HG02938 (cell line): ENCODE results near the gene TMEM229A.
A peak's percentile ranks its signal among the peaks of the same experiment; 100 is the strongest.
"Not testable (repeated sequence)": the region's sequence is repeated elsewhere in the genome, so short reads cannot be mapped to it uniquely, and the experiment has no call there.

Source experiments
- ATAC-seq: cut with Tn5 transposase; IDR thresholded peaks from one replicate; pipeline ENCODE4 v1.9.1; 2021; ENCODE audit warnings: mild to moderate bottlenecking, moderate library complexity; ENCODE audit not compliant: unreplicated experiment

TMEM229A gene

DNA sequence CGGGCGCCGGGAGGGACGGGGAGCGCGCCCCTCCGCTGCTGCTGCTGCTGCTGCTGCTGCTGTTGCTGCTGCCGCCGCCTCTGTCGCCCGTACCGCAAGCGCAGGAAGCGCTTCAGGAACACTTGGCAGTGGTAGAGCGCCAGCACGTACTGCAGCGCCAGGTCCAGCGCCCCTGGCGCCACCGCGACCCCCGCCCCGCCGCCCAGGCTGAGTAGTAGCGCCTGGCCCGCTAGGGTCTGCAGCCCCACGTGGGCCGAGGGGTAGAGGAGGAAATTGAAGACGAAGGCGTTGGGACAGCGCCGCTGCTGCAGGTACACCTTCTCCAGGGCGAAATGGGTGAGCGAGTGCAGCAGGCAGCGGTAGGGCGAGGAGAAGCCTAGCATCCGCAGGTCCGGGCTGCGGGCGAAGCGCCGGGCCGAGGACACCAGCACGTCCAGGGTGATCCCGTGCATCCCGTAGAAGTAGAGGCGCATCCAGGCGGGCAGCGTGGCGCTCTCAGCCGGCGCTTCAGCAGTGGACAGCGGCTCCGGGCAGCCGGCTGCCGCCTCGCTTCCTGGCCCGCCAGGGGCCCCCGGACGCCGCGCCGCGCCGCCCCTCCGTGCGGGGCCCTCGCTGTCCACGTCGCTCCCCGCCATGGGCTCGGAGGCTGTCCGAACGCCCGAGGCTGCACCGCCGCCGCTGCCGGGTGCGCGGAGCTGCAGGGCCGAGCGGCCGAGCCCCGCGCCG lies at the start of gene TMEM229A:
Gene TMEM229A (minus strand): TSS at position 699 of the 726 bp plus-strand sequence. CDS start 64 bp downstream, at position 635.
- peak; percentile 46 for ATAC-seq

DNA sequence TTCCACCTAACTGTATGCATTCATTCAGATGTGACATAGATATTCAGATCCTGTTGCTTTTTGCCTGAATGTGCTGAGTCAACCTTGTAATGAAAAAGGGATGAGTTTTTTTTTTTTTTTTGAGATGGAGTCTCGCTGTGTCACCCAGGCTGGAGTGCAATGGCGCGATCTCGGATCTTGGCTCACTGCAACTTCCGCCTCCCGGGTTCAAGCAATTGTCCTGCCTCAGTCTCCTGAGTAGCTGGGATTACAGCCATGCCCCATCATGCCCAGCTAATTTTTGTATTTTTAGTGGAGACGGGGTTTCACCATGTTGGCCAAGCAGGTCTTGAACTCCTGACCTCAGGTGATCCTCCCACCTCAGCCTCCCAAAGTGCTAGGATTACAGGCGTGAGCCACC lies 49.4 kb upstream of the TMEM229A start:
- not testable (repeated sequence) for ATAC-seq

DNA sequence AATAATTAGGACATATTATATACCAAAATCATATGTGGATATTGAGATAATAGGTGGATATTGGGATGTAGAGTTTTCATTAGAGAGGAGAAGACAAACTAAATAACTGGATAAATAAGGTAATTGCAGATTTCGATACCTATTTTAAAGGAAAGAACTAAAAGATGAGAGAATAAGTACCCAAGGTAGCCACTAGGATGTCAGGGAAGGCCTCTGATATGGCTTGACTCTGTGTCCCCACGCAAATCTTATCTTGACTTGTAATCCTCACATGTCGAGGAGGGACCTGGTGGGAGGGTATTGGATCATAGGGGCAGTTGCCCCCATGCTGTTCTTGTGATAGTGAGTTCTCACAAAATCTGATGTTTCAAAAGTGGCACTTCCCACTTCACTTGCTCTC lies 44.7 kb upstream of the TMEM229A start:
- no peak for ATAC-seq

DNA sequence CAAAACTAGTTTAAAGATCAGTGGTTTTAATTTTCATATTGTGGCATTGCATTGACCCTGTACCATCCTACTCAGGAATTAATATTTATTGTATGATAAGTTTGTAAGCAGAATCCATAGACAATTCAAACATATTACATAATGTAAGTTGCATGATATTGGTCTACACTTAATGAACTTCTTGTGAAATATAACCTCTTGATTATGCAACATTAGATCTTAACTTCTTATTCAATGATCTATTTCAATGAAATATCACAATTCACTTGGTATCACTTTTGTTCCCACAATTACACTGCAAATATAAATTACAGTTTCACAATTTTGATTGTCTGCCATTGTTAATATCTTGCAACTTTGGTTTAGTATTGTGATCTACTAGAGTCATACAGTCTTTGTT lies 44.0 kb upstream of the TMEM229A start:
- no peak for ATAC-seq

DNA sequence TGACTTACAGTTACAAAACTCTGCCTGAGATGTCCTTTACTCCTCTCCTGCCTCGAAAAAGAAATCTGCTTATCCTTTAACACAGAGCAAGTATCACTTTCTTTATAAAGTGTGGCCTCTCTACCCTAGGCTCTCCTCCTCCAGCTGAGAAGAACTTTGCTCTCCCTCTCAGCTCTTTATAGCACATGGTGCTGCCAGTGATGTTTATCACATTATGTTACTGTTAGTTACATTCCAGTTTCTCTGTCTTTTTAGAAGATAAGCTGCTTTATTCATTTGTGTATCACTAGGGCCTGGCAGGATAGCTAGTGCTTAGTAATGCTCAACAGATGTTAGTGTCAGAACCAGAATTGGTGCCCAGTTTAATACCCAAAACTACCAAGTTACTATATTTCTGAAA lies 41.1 kb upstream of the TMEM229A start:
- ATAC-seq: no peak

- no peak for ATAC-seq
Observed at GRCh38 chr7:124073310-124073645, 40.4 kb upstream of the TMEM229A start.

DNA sequence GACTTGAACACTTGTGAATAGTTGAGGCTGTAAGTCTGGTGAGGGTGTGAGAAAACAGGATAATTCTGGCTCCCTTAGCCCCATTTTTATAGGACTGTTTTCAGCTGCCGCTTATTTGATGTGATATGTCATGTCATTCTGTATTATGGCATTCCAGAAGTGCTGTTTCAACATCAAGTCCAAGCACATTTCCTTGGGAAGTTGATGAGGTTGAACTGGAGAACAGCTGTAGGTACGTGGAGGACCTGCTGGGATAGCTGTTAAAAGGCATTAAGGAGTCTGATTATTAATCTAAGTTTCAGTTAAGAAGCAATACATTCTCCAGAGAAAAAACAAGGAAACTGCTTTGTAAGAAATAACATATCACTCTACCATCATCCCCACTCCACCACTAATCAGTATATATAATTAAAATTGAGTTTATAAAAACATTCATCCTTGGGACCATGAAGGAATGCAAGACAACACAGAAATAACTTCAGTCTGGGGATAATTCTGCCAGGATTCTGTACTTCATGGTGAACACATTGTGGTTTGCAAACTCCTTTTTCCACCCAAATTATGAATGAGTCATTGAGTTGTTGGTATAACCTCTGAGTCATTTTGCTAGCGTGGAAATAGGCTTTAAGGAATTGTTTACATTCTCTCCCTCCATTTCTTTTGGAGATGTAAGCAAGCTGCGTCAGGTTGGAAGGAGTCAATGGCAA lies 39.9 kb upstream of the TMEM229A start:
- ATAC-seq: no peak

- no peak for ATAC-seq
Observed at GRCh38 chr7:124071843-124072242, 39.0 kb upstream of the TMEM229A start.

- no peak for ATAC-seq
Observed at GRCh38 chr7:124062171-124062570, 29.3 kb upstream of the TMEM229A start.

DNA sequence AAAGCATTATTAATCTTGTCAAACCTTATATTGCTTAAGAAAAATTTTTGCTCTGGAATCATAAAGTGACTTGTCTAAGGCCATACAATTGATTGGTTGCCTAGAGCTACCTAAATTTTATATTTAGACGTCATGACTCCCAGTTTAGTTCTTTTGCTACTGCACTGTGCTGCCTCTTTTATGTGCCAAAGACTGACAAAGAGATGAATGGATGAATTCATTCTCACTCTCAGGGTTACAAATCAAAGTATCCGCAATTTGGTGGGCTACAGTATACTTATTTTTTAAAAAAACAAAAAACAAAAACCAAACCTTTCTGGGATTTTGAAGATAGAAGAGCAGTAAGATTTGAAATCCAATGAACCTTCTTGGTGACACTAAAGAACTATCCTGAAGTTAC lies 27.7 kb upstream of the TMEM229A start:
- no peak for ATAC-seq

- ATAC-seq: peak; percentile 100
Observed at GRCh38 chr7:124059375-124059774, 26.5 kb upstream of the TMEM229A start.

- no peak for ATAC-seq
Observed at GRCh38 chr7:124058515-124058914, 25.6 kb upstream of the TMEM229A start.

GRCh38 chr7:124057872-124058271 lies 25.0 kb upstream of the TMEM229A start:
- no peak for ATAC-seq

GRCh38 chr7:124056234-124056633 lies 23.4 kb upstream of the TMEM229A start:
- ATAC-seq: no peak

DNA sequence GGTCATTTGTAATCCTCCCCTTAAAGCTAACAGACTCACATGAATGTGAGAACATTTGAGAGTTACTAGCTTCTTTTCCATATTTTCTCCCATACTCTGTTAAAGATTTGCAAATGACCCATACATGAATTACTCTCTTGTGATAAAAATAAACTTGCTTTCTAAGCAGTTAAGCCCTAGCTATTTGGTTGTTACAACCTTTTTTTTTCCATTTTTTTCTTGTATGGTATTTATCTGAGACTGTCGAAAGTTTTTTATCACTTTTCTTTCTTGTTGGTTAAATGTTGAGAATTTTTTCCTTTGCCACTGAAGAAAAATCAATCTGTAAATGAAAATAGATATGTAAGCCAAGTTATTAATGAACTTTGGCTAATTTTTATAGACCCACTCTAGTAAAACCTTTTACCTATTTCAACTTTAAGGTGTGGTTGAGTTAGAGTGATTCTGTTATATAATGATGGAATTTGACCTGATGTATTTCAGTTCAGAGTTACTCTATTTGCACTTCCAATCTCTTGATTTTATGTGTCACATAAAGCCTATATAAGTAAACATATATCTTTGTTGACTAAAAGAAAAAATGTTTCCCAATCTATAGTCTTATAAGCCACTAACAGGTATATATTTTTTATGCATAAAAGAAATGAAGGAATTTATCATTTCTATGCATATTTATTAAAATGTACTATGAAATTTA lies 19.0 kb upstream of the TMEM229A start:
- ATAC-seq: no peak

DNA sequence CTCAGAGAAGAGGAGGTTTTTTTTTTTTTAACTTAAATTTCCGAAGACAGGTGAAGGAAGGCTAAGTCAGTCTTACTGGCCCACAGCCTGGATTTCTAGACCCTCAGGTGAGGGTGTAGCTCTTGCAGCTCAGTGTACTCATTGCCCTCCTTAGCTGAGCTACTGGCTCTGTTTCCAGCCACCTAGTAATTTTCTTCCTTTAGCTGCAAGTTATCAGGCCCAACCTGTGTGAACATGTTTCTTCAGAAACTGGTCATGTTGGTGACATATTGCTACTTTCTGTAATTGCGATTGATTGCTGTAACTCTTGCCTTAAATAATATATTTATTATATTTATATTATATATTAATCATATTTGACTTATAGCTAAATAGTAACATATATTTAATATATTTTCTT lies 10.0 kb upstream of the TMEM229A start:
- no peak for ATAC-seq

- no peak for ATAC-seq
Observed at GRCh38 chr7:124041439-124041838, 8.6 kb upstream of the TMEM229A start.

DNA sequence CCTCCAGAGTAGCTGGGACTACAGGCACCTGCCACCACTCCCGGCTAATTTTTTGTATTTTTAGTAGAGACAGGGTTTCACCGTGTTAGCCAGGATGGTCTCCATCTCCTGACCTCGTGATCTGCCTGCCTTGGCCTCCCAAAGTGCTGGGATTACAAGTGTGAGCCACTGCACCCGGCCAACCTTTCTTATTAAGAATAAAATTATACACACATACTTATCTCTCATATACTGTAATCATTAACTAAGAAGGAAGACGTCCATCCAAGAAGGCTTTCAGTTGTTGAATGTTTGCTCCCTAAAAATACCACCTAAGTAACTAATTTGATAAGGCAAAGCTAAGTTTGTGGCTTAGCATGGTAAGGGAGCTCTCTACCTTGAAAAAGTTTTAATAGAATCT lies 5.0 kb upstream of the TMEM229A start:
- ATAC-seq: not testable (repeated sequence)

DNA sequence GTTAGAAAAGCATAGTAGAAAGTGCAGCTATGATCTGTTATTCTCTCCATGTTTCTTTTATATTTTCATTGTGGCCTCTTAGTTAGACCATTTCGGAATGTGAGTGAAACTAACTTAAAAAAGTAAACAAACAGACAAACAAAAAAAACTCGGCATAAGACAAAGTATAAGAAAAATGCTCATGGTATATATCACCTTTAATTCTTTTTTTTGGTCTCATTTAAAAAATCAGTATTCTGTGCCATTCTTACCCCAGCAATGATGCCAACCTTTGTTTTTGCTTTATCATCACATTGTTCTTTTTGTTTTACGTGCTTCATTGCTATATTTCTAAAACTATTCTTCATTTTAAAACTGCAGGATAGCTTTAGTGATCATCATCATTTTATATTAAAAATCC lies 2.8 kb upstream of the TMEM229A start:
- ATAC-seq: no peak

DNA sequence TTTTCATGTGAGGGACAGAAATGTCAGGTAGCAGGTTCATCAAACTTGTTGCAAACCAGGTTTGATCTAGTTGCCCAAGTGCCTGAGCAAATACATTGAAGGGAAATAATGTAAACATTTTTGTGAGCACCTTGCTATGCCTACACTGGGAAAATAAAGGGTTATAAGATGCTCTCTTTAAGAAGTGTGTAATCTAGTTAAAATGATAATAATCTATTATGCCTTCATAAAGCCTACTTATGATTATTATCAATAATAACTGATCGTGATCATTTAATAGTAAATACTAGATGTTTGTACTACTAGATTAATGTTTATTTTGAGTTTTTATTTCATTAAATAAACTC lies 1.9 kb upstream of the TMEM229A start:
- ATAC-seq: no peak

DNA sequence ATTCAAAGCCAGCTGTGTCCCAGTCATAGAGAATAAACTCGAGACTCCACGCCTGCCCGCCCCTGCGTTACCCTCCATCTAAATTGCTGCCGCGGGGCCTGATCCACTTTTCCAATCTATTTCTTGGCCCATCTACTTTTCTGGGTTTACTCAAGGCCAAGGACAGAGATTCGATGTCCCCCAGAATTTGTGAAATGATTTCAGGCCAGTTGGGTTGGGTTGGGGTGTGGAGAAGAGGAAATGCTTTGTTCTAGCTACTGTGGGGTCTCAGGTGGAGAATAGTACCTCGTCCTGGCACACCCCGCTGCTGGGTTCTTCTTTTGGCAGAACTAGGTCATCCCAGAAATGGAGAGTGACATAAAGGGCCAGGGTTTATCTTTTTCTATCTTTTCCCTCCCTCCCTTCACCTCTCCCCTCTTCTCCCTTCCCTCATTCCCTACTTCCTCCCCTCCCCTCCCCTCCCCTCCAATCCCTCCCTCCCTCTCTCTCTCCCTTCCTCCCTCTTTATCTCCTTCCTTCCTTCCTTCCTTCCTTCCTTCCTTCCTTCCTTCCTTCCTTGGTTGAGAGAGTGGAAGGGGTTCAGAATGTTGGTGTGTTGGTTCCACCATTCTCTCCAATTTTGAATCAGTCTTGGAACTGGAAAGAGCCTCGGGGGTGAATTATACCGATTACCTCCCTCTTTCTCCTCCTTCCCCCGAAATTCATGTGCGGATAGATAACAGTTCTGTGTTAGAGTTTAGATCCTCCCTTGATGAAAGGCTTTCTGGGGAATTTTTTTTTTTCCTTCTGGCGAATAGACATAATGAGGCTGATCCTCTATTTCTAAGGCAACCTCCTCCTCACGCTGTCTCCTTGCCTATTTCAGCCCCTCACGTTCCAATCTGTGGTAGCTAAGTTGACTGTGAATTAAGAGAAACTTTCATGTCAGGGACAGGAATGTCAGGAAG lies 1.2 kb upstream of the TMEM229A start:
- ATAC-seq: no peak
